Activated CD4-positive, CD25-positive, alpha-beta regulatory T cell treated with anti-CD3 and anti-CD28 coated beads, Interleukin-2, amount 50 U/mL, for 24 hours (primary cell): ENCODE results near the gene FAM163B.

Experiments
- ATAC-seq, 2 donors: fragments of 150-1000 bp; cut with Tn5 transposase; one replicate each; pipeline ENCODE4 v1.10.0; 2021; ENCODE audit warnings: mild to moderate bottlenecking in 1 of 2, moderate library complexity in 1 of 2

Gene FAM163B

GRCh38 chr9:133597316-133597957 is 11.8 kb downstream of the FAM163B start:
- ATAC-seq, result no peak

- no peak for ATAC-seq
Measured at GRCh38 chr9:133595910-133596309, 13.3 kb downstream of the FAM163B start.

- no peak for ATAC-seq
Measured at GRCh38 chr9:133594310-133594709, 14.9 kb downstream of the FAM163B start.

GRCh38 chr9:133593587-133594253 is 15.5 kb downstream of the FAM163B start:
- no peak for ATAC-seq

GRCh38 chr9:133592731-133593409 is 16.3 kb downstream of the FAM163B start:
- ATAC-seq, result no peak

GRCh38 chr9:133591985-133592384 is 17.2 kb downstream of the FAM163B start:
- no peak for ATAC-seq

- ATAC-seq, result no peak
Measured at GRCh38 chr9:133591116-133591910, 17.9 kb downstream of the FAM163B start.

- ATAC-seq, result no peak
Measured at GRCh38 chr9:133590231-133590855, 18.8 kb downstream of the FAM163B start.

- no peak for ATAC-seq
Measured at GRCh38 chr9:133589454-133590227, 19.5 kb downstream of the FAM163B start.

GRCh38 chr9:133587466-133587865 is 21.7 kb downstream of the FAM163B start:
- no peak for ATAC-seq

GRCh38 chr9:133587051-133587450 is 22.1 kb downstream of the FAM163B start:
- no peak for ATAC-seq

- ATAC-seq, result no peak
Measured at GRCh38 chr9:133585481-133586351, 23.5 kb downstream of the FAM163B start.

GRCh38 chr9:133584559-133585476 is 24.4 kb downstream of the FAM163B start:
- ATAC-seq, result no peak

GRCh38 chr9:133584167-133584558 is 25.0 kb downstream of the FAM163B start:
- no peak for ATAC-seq

- no peak for ATAC-seq
Measured at GRCh38 chr9:133583586-133583985, 25.6 kb downstream of the FAM163B start.

GRCh38 chr9:133583111-133583510 is 26.1 kb downstream of the FAM163B start:
- no peak for ATAC-seq

GRCh38 chr9:133582501-133583045 is 26.6 kb downstream of the FAM163B start:
- no peak for ATAC-seq

- no peak for ATAC-seq
Measured at GRCh38 chr9:133581513-133582343, 27.5 kb downstream of the FAM163B start.
